ENCODE results near the gene STXBP6.

Gene STXBP6

DNA sequence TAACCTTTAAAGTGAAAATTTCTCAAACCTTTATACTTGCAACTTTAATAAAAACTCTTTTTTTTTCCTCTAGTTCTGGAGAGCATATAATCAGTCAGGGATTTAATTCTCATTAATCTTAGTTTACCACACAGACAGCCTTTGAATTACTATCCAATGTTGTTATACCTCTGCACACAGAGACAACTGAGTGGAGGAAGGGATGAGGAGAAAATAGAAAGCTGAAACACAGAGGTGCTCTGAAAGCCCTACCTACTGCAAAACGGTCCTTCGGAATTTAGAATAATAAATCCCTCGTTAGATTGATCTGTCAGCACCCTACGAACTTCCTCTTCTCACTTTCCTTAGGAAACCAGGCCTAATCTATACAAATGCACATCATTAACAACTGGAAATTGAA lies 122.1 kb downstream of the STXBP6 start:
- Histone ChIP-seq H3K27me3 (ENCODE audit: control insufficient read depth in 2 of 2, insufficient read depth in 2 of 2, low read length in 2 of 2) (no peaks in the 10 kb centered on the region), H3K9me3 (ENCODE audit: control insufficient read depth in 2 of 2, low read length in 2 of 2) (no peaks in the 10 kb centered on the region), H3K4me3 (ENCODE audit: low read length in 2 of 2) (no peak overlapping the region), H3K27ac (ENCODE audit: low read depth in 2 of 2, low read length in 2 of 2) (no peak overlapping the region), H3K4me1 (ENCODE audit: control insufficient read depth in 2 of 2, insufficient read depth in 2 of 2, low read length in 2 of 2) (no peaks in the 10 kb centered on the region), H3K9ac (ENCODE audit: low read depth in 1 of 2, low read length in 2 of 2) (no peak overlapping the region), H3K36me3 (ENCODE audit: control insufficient read depth in 2 of 2, insufficient read depth in 2 of 2, low read length in 2 of 2) (no peaks in the 10 kb centered on the region)

- H3K4me3 ChIP-seq (ENCODE audit: low read length in 2 of 2): no peak overlapping the region
- H3K36me3 ChIP-seq (ENCODE audit: control insufficient read depth in 2 of 2, insufficient read depth in 2 of 2, low read length in 2 of 2): no peaks in the 10 kb centered on the region
- no peak overlapping the region for H3K9ac ChIP-seq (ENCODE audit: low read depth in 1 of 2, low read length in 2 of 2)
- no peaks in the 10 kb centered on the region for H3K27me3 ChIP-seq (ENCODE audit: control insufficient read depth in 2 of 2, insufficient read depth in 2 of 2, low read length in 2 of 2)
- H3K4me1 ChIP-seq (ENCODE audit: control insufficient read depth in 2 of 2, insufficient read depth in 2 of 2, low read length in 2 of 2): no peaks in the 10 kb centered on the region
- no peak overlapping the region for H3K27ac ChIP-seq (ENCODE audit: low read depth in 2 of 2, low read length in 2 of 2)
- H3K9me3 ChIP-seq (ENCODE audit: control insufficient read depth in 2 of 2, low read length in 2 of 2): no peaks in the 10 kb centered on the region
Observed at GRCh38 chr14:24925771-24926374, 124.1 kb downstream of the STXBP6 start.

GRCh38 chr14:24924544-24924943 lies 125.4 kb downstream of the STXBP6 start:
- Histone ChIP-seq H3K36me3 (ENCODE audit: control insufficient read depth in 2 of 2, insufficient read depth in 2 of 2, low read length in 2 of 2) (no peaks in the 10 kb centered on the region), H3K27me3 (ENCODE audit: control insufficient read depth in 2 of 2, insufficient read depth in 2 of 2, low read length in 2 of 2) (no peaks in the 10 kb centered on the region), H3K4me3 (ENCODE audit: low read length in 2 of 2) (no peak overlapping the region), H3K27ac (ENCODE audit: low read depth in 2 of 2, low read length in 2 of 2) (no peak overlapping the region), H3K9me3 (ENCODE audit: control insufficient read depth in 2 of 2, low read length in 2 of 2) (no peaks in the 10 kb centered on the region), H3K4me1 (ENCODE audit: control insufficient read depth in 2 of 2, insufficient read depth in 2 of 2, low read length in 2 of 2) (no peaks in the 10 kb centered on the region), H3K9ac (ENCODE audit: low read depth in 1 of 2, low read length in 2 of 2) (no peak overlapping the region)

GRCh38 chr14:24921903-24922302 lies 128.0 kb downstream of the STXBP6 start:
- no peak overlapping the region for H3K27ac ChIP-seq (ENCODE audit: low read depth in 2 of 2, low read length in 2 of 2)
- H3K4me1 ChIP-seq (ENCODE audit: control insufficient read depth in 2 of 2, insufficient read depth in 2 of 2, low read length in 2 of 2): no peaks in the 10 kb centered on the region

GRCh38 chr14:24920265-24921075 lies 129.5 kb downstream of the STXBP6 start:
- Histone ChIP-seq H3K27ac (ENCODE audit: low read depth in 2 of 2, low read length in 2 of 2) (no peak overlapping the region), H3K36me3 (ENCODE audit: control insufficient read depth in 2 of 2, insufficient read depth in 2 of 2, low read length in 2 of 2) (no peaks in the 10 kb centered on the region)

More at GRCh38 chr14:24921903-24922302, 128.0 kb downstream of the STXBP6 start:
- Histone ChIP-seq H3K36me3 (ENCODE audit: control insufficient read depth in 2 of 2, insufficient read depth in 2 of 2, low read length in 2 of 2) (no peaks in the 10 kb centered on the region), H3K9ac (ENCODE audit: low read depth in 1 of 2, low read length in 2 of 2) (no peak overlapping the region), H3K4me3 (ENCODE audit: low read length in 2 of 2) (no peak overlapping the region), H3K9me3 (ENCODE audit: control insufficient read depth in 2 of 2, low read length in 2 of 2) (no peaks in the 10 kb centered on the region), H3K27me3 (ENCODE audit: control insufficient read depth in 2 of 2, insufficient read depth in 2 of 2, low read length in 2 of 2) (no peaks in the 10 kb centered on the region)

DNA sequence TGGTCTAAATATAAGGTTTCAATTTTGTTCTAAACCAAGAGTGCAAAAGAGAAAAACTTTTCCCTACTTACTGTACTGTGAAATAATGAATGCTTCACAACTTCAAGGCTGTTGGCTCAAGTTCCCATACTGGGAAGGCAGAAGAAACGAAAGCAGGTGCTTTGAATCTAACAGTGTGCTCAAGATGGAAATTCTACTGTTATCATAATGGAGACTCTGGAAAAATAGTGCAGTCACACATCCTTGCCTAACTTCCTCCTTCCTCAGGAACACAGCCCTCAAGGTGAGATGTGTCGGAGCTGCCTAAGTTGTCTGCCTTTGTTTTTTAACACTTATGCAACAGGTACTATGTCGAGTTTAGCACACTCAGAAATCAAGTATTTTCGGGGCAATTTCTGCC lies 131.1 kb downstream of the STXBP6 start:
- Histone ChIP-seq H3K4me1 (ENCODE audit: control insufficient read depth in 2 of 2, insufficient read depth in 2 of 2, low read length in 2 of 2) (peaks cover 0 to 5% of the 10 kb centered on the region in 2 donors), H3K9ac (ENCODE audit: low read depth in 1 of 2, low read length in 2 of 2) (no peak overlapping the region), H3K27ac (ENCODE audit: low read depth in 2 of 2, low read length in 2 of 2) (no peak overlapping the region), H3K4me3 (ENCODE audit: low read length in 2 of 2) (no peak overlapping the region), H3K9me3 (ENCODE audit: control insufficient read depth in 2 of 2, low read length in 2 of 2) (no peaks in the 10 kb centered on the region), H3K27me3 (ENCODE audit: control insufficient read depth in 2 of 2, insufficient read depth in 2 of 2, low read length in 2 of 2) (no peaks in the 10 kb centered on the region), H3K36me3 (ENCODE audit: control insufficient read depth in 2 of 2, insufficient read depth in 2 of 2, low read length in 2 of 2) (no peaks in the 10 kb centered on the region)

More at GRCh38 chr14:24920265-24921075, 129.5 kb downstream of the STXBP6 start:
- no peaks in the 10 kb centered on the region for H3K9me3 ChIP-seq (ENCODE audit: control insufficient read depth in 2 of 2, low read length in 2 of 2)
- H3K27me3 ChIP-seq (ENCODE audit: control insufficient read depth in 2 of 2, insufficient read depth in 2 of 2, low read length in 2 of 2): no peaks in the 10 kb centered on the region
- no peak overlapping the region for H3K9ac ChIP-seq (ENCODE audit: low read depth in 1 of 2, low read length in 2 of 2)
- H3K4me3 ChIP-seq (ENCODE audit: low read length in 2 of 2): no peak overlapping the region
- H3K4me1 ChIP-seq (ENCODE audit: control insufficient read depth in 2 of 2, insufficient read depth in 2 of 2, low read length in 2 of 2): peaks cover 0 to 5% of the 10 kb centered on the region in 2 donors

- H3K27ac ChIP-seq (ENCODE audit: low read depth in 2 of 2, low read length in 2 of 2): no peak overlapping the region
Observed at GRCh38 chr14:24915958-24916595, 133.9 kb downstream of the STXBP6 start.

GRCh38 chr14:24915403-24915921 lies 134.5 kb downstream of the STXBP6 start:
- H3K4me1 ChIP-seq (ENCODE audit: control insufficient read depth in 2 of 2, insufficient read depth in 2 of 2, low read length in 2 of 2): peaks cover 0 to 11% of the 10 kb centered on the region in 2 donors
- H3K27me3 ChIP-seq (ENCODE audit: control insufficient read depth in 2 of 2, insufficient read depth in 2 of 2, low read length in 2 of 2): no peaks in the 10 kb centered on the region
- no peaks in the 10 kb centered on the region for H3K9me3 ChIP-seq (ENCODE audit: control insufficient read depth in 2 of 2, low read length in 2 of 2)
- no peaks in the 10 kb centered on the region for H3K36me3 ChIP-seq (ENCODE audit: control insufficient read depth in 2 of 2, insufficient read depth in 2 of 2, low read length in 2 of 2)
- no peak overlapping the region for H3K4me3 ChIP-seq (ENCODE audit: low read length in 2 of 2)
- no peak overlapping the region for H3K27ac ChIP-seq (ENCODE audit: low read depth in 2 of 2, low read length in 2 of 2)
- no peak overlapping the region for H3K9ac ChIP-seq (ENCODE audit: low read depth in 1 of 2, low read length in 2 of 2)

More at GRCh38 chr14:24915958-24916595, 133.9 kb downstream of the STXBP6 start:
- Histone ChIP-seq H3K27me3 (ENCODE audit: control insufficient read depth in 2 of 2, insufficient read depth in 2 of 2, low read length in 2 of 2) (no peaks in the 10 kb centered on the region), H3K4me3 (ENCODE audit: low read length in 2 of 2) (no peak overlapping the region), H3K36me3 (ENCODE audit: control insufficient read depth in 2 of 2, insufficient read depth in 2 of 2, low read length in 2 of 2) (no peaks in the 10 kb centered on the region), H3K9ac (ENCODE audit: low read depth in 1 of 2, low read length in 2 of 2) (no peak overlapping the region), H3K4me1 (ENCODE audit: control insufficient read depth in 2 of 2, insufficient read depth in 2 of 2, low read length in 2 of 2) (peaks cover 0 to 9% of the 10 kb centered on the region in 2 donors), H3K9me3 (ENCODE audit: control insufficient read depth in 2 of 2, low read length in 2 of 2) (no peaks in the 10 kb centered on the region)

DNA sequence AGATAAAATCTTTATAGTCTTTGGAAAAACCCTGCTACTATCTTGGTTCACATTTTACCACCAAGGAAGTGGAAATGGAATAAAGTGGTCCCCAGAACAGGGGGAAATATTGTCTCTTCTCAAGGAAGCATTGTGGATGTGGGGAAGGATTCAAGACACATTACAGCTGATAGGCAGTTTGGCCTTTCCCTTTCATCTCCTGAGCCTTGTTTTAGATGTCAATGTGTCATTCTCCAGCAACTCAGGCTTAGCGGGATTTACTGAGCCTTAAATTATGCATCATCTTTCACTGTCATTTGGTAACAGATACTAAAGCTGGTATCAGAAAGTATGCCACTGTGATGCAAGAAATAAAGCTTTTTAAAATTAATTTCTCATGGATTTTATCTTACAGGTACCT lies 136.2 kb downstream of the STXBP6 start:
- Histone ChIP-seq H3K27ac (ENCODE audit: low read depth in 2 of 2, low read length in 2 of 2) (no peak overlapping the region), H3K9me3 (ENCODE audit: control insufficient read depth in 2 of 2, low read length in 2 of 2) (no peaks in the 10 kb centered on the region), H3K4me1 (ENCODE audit: control insufficient read depth in 2 of 2, insufficient read depth in 2 of 2, low read length in 2 of 2) (peaks cover 0 to 18% of the 10 kb centered on the region in 2 donors), H3K36me3 (ENCODE audit: control insufficient read depth in 2 of 2, insufficient read depth in 2 of 2, low read length in 2 of 2) (no peaks in the 10 kb centered on the region), H3K4me3 (ENCODE audit: low read length in 2 of 2) (no peak overlapping the region), H3K9ac (ENCODE audit: low read depth in 1 of 2, low read length in 2 of 2) (no peak overlapping the region), H3K27me3 (ENCODE audit: control insufficient read depth in 2 of 2, insufficient read depth in 2 of 2, low read length in 2 of 2) (no peaks in the 10 kb centered on the region)

DNA sequence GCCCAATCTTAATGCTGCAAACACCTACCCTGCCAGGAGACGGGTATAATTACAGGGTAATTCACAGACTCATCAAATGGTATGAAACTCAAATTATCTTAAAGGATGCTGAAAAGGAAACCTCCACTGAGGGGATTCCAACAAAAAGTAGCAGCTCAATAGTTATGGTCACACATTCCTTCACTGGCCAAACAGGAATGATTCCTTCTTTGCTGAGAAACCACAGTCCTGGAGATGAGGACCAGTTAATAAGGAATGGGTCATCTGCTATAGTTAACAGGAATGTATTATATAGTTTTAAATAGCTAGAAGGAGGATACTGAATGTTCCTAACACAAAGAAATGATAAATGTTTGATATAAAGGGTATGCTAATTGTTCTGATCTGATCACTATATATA lies 136.9 kb downstream of the STXBP6 start:
- no peaks in the 10 kb centered on the region for H3K9me3 ChIP-seq (ENCODE audit: control insufficient read depth in 2 of 2, low read length in 2 of 2)
- H3K27ac ChIP-seq (ENCODE audit: low read depth in 2 of 2, low read length in 2 of 2): no peak overlapping the region
- H3K27me3 ChIP-seq (ENCODE audit: control insufficient read depth in 2 of 2, insufficient read depth in 2 of 2, low read length in 2 of 2): no peaks in the 10 kb centered on the region
- H3K4me3 ChIP-seq (ENCODE audit: low read length in 2 of 2): no peak overlapping the region
- H3K36me3 ChIP-seq (ENCODE audit: control insufficient read depth in 2 of 2, insufficient read depth in 2 of 2, low read length in 2 of 2): no peaks in the 10 kb centered on the region
- peaks cover 0 to 18% of the 10 kb centered on the region in 2 donors for H3K4me1 ChIP-seq (ENCODE audit: control insufficient read depth in 2 of 2, insufficient read depth in 2 of 2, low read length in 2 of 2)
- no peak overlapping the region for H3K9ac ChIP-seq (ENCODE audit: low read depth in 1 of 2, low read length in 2 of 2)

Data from mucosa of rectum (tissue), 2 donors.